ENCODE measurements around the gene LUC7L3. TPM values are rescaled to one million over a fixed set of nuclear protein-coding genes. Genes with fewer than 3 reads are reported as not detected.
"Not testable (repeated sequence)": the region's sequence is repeated elsewhere in the genome, so short reads cannot be mapped to it uniquely, and the experiment has no call there.

LUC7L3 gene
- total and polyA plus RNA-seq, 4 experiments from 2014 or later: 21.9 to 291 (median 167) TPM

DNA sequence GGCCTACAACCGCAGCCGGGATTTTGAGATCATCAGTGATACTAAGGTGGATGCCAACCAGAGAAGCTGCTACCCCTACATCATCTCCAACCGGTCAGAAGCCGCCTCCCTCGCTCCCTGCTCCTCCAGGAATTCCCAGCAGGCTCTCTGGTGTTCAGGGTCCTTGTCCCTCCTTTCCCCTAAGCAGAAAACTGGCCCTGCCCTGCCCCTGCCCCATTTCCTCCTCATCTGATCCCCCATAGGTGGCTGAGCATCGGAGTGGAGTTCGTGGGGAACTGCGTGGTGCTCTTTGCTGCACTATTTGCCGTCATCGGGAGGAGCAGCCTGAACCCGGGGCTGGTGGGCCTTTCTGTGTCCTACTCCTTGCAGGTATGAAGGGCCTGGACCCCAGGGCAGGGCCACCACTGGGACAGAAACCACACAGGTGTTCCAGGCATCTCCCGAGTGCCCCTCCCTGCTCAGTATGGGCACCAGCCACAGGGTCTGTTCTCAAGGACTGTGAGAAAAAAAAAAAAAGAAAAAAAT, 41.5 kb upstream of the LUC7L3 start:
- peaks cover 0 to 9% (median 6%) of the 10 kb centered on the region in 4 donors for H3K4me1 Mint-ChIP-seq
- H3K27ac Mint-ChIP-seq: no peak overlapping the region
- no peaks in the 10 kb centered on the region for H3K36me3 Mint-ChIP-seq
- peaks cover 7 to 13% of the 10 kb centered on the region in 2 donors for H3K27me3 Mint-ChIP-seq
- ChIA-PET POLR2A (ENCODE audit: partially characterized antibody) (no interaction called here), CTCF (ENCODE audit: partially characterized antibody) (no interaction called here)
- no peak for DNase-seq
- Histone ChIP-seq H3K27me3 (ENCODE audit: insufficient read depth, low read length) (no peaks in the 10 kb centered on the region), H3K4me3 (ENCODE audit: low read length in 2 of 2) (no peak overlapping the region), H3K27ac (ENCODE audit: low read depth, low read length) (no peak overlapping the region), H3K36me3 (ENCODE audit: insufficient read depth, low read length) (no peaks in the 10 kb centered on the region), H3K9me3 (ENCODE audit: control insufficient read depth in 1 of 2, low read length in 2 of 2) (no peaks in the 10 kb centered on the region), H3K4me1 (ENCODE audit: insufficient read depth, low read length) (no peaks in the 10 kb centered on the region)
- no peak overlapping the region for H3K4me3 Mint-ChIP-seq
- intact Hi-C loops (cut with micrococcal nuclease): no loop called here
- H3K9me3 Mint-ChIP-seq: peaks cover 0 to 2% (median 0%) of the 10 kb centered on the region in 8 donors

DNA sequence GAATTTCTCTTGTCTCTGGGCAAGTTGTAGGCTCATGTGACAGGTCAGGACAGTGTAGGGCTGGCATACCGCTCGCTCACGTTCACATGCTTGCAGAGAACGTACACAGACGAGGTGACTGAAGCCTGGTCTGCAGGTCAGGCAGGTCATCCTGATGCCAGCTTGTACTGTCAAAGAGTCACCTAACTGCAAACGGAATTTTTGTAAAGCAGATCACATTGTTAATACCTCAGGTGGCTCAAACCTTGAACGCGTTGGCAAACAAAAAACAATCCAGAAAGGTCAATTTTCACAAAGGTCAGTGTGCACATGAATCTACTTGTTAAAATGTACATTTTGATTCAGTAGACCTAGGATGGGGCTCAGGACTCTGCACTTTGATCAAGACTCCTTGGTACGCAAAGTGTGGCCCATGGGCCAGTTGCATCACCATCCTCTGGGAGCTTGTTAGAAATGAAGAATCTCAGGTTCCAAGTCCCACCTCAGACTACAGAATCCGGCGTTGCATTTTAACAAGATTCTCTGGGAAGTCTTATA, 40.3 kb upstream of the LUC7L3 start:
- Mint-ChIP-seq H3K9me3 (peaks cover 0 to 2% (median 0%) of the 10 kb centered on the region in 8 donors), H3K27me3 (peaks cover 7 to 13% of the 10 kb centered on the region in 2 donors), H3K4me1 (peaks cover 0 to 9% (median 6%) of the 10 kb centered on the region in 4 donors), H3K4me3 (no peak overlapping the region), H3K36me3 (no peaks in the 10 kb centered on the region), H3K27ac (no peak overlapping the region)
- no peaks in the 10 kb centered on the region for H3K27me3 ChIP-seq (ENCODE audit: insufficient read depth, low read length)
- H3K27ac ChIP-seq (ENCODE audit: low read depth, low read length): no peak overlapping the region
- H3K9me3 ChIP-seq (ENCODE audit: control insufficient read depth in 1 of 2, low read length in 2 of 2): no peaks in the 10 kb centered on the region
- no peaks in the 10 kb centered on the region for H3K4me1 ChIP-seq (ENCODE audit: insufficient read depth, low read length)
- POLR2A ChIA-PET (ENCODE audit: partially characterized antibody): no interaction called here
- no peaks in the 10 kb centered on the region for H3K36me3 ChIP-seq (ENCODE audit: insufficient read depth, low read length)
- CTCF ChIA-PET (ENCODE audit: partially characterized antibody): no interaction called here
- no peak for DNase-seq
- intact Hi-C loops (cut with micrococcal nuclease): no loop called here
- no peak overlapping the region for H3K4me3 ChIP-seq (ENCODE audit: low read length in 2 of 2)

DNA sequence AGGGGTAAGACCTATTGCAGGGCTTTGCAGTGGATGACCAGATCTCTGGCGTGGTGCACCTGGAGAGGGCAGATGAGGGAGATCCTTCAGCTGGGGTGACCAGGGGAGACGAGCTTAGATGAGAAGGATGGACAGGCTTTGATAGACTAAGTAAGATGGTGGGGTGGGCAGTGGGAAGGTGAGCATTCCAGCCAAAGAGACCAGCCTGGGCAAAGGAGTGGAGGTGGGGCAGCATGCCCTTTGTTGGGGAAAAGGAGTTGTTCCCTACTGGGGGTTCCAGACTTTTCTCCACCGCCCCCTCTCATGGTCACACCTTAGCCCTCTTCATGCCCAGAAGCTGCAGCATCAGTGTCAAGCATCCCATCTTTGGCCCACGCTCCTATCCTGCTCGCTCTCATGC, 39.3 kb upstream of the LUC7L3 start:
- peaks cover 0 to 2% (median 0%) of the 10 kb centered on the region in 8 donors for H3K9me3 Mint-ChIP-seq
- no peaks in the 10 kb centered on the region for H3K36me3 Mint-ChIP-seq
- peaks cover 7 to 13% of the 10 kb centered on the region in 2 donors for H3K27me3 Mint-ChIP-seq
- Histone ChIP-seq H3K27me3 (ENCODE audit: insufficient read depth, low read length) (no peaks in the 10 kb centered on the region), H3K9me3 (ENCODE audit: control insufficient read depth in 1 of 2, low read length in 2 of 2) (no peaks in the 10 kb centered on the region), H3K4me1 (ENCODE audit: insufficient read depth, low read length) (no peaks in the 10 kb centered on the region), H3K27ac (ENCODE audit: low read depth, low read length) (no peak overlapping the region), H3K36me3 (ENCODE audit: insufficient read depth, low read length) (no peaks in the 10 kb centered on the region), H3K4me3 (ENCODE audit: low read length in 2 of 2) (no peak overlapping the region)
- H3K27ac Mint-ChIP-seq: no peak overlapping the region
- no peak for DNase-seq
- H3K4me1 Mint-ChIP-seq: peaks cover 0 to 9% (median 6%) of the 10 kb centered on the region in 4 donors
- H3K4me3 Mint-ChIP-seq: no peak overlapping the region
- intact Hi-C loops (cut with micrococcal nuclease): no loop called here
- POLR2A ChIA-PET (ENCODE audit: partially characterized antibody): no interaction called here
- CTCF ChIA-PET (ENCODE audit: partially characterized antibody): no interaction called here

DNA sequence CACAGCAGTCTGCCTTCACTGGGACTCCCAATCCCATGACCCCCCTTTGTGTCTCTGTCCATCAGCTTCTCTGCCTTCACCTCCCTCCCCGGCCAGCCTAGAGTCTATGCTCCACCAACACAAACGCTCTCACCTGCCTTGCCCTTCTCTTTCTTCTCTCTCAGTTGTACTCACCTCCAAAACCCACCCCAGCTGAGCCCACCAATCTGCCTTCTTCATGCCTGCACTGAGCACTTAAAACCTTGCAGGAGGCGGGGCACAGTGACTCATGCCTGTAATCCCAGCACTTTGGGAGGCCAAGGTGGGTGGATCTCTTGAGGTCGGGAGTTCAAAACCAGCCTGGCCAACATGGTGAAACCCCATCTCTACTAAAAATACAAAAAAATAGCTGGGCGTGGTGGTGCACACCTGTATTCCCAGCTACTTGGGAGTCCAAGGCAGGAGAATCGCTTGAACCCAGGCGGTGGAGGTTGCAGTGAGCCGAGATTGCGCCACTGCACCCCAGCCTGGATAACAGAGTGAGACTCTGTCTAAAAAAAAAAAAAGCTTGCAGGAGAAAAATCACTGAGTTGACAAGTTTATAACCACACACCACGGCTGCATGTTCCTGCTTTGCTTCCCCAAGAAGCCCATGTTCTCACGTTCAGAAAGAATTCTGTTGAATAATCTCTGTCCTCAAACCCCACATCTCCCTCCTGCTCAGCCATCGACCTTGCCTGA, 38.7 kb upstream of the LUC7L3 start:
- H3K27me3 ChIP-seq (ENCODE audit: insufficient read depth, low read length); H3K9me3 Mint-ChIP-seq; H3K4me1 Mint-ChIP-seq; H3K27ac ChIP-seq (ENCODE audit: low read depth, low read length); H3K36me3 Mint-ChIP-seq; H3K4me3 Mint-ChIP-seq; H3K9me3 ChIP-seq (ENCODE audit: control insufficient read depth in 1 of 2, low read length in 2 of 2); intact Hi-C loops (cut with micrococcal nuclease); H3K27ac Mint-ChIP-seq; H3K4me3 ChIP-seq (ENCODE audit: low read length in 2 of 2); POLR2A ChIA-PET (ENCODE audit: partially characterized antibody); DNase-seq; H3K4me1 ChIP-seq (ENCODE audit: insufficient read depth, low read length); H3K36me3 ChIP-seq (ENCODE audit: insufficient read depth, low read length): not testable (repeated sequence)
- CTCF ChIA-PET (ENCODE audit: partially characterized antibody): interaction anchor here (1.0 kb wide), 1 partner anchor 29 kb away, joined by 3 read pairs; no protein-coding TSS in a partner anchor
- H3K27me3 Mint-ChIP-seq: peaks cover 7 to 13% of the 10 kb centered on the region in 2 donors

DNA sequence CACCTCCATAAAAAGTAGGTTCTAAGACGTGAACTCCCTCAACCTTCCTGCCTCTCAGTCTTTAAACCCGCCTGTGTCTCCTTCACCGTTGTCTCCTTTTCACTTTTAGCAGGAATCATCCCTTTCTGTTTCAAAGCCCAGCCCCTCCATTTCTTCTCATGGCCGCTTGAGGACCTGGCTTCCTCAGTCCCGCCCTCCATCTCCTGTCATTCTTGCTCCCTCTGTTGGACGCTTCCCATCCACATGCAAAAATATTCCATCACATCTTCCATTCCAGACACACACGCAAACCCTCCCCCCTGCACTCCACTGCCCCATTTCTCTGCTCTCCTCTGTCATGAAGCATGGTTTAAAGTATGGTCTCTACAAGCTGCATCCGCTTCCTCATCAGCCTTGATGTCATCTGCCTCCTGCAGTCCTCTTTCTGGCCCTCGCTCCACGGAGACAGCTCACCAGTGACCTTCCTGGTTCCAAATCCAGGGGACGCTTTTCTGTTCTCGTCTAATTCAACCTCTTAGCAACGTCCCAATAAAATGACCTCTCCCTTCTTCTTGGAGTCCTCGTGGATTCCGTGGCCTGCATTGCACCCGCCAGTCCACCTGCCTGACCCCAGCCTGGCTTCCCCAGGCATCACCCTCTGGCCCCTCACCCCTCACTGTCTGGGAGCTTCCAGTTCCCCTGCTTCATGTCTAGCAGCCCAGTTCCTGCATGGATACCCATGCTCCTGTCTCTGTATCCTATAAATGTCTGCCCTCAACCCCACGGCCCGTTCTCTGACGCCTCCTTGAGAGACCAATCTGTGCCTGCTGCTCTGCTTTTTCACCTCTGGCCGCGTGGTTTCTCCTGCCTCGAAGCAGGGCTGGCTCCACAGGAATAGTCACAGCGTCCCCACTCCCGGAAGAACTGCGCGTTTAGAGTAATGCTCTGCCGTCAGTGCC, 37.9 kb upstream of the LUC7L3 start:
- H3K27ac Mint-ChIP-seq: peak overlapping the region in 1 of 7 donors; percentile 61
- H3K4me1 ChIP-seq (ENCODE audit: insufficient read depth, low read length): no peaks in the 10 kb centered on the region
- peaks cover 0 to 2% (median 0%) of the 10 kb centered on the region in 8 donors for H3K9me3 Mint-ChIP-seq
- DNase-seq: no peak
- no peaks in the 10 kb centered on the region for H3K9me3 ChIP-seq (ENCODE audit: control insufficient read depth in 1 of 2, low read length in 2 of 2)
- H3K4me1 Mint-ChIP-seq: peaks cover 0 to 9% (median 6%) of the 10 kb centered on the region in 4 donors
- no peaks in the 10 kb centered on the region for H3K27me3 ChIP-seq (ENCODE audit: insufficient read depth, low read length)
- H3K4me3 Mint-ChIP-seq: peak overlapping the region in 1 of 8 donors; percentile 25
- POLR2A ChIA-PET (ENCODE audit: partially characterized antibody): no interaction called here
- no peak overlapping the region for H3K4me3 ChIP-seq (ENCODE audit: low read length in 2 of 2)
- CTCF ChIA-PET (ENCODE audit: partially characterized antibody): interaction anchor here (1.0 kb wide), 1 partner anchor 30 kb away, joined by 3 read pairs; no protein-coding TSS in a partner anchor
- peaks cover 7 to 13% of the 10 kb centered on the region in 2 donors for H3K27me3 Mint-ChIP-seq
- intact Hi-C loops (cut with micrococcal nuclease): no loop called here
- H3K27ac ChIP-seq (ENCODE audit: low read depth, low read length): no peak overlapping the region
- no peaks in the 10 kb centered on the region for H3K36me3 ChIP-seq (ENCODE audit: insufficient read depth, low read length)
- no peaks in the 10 kb centered on the region for H3K36me3 Mint-ChIP-seq

DNA sequence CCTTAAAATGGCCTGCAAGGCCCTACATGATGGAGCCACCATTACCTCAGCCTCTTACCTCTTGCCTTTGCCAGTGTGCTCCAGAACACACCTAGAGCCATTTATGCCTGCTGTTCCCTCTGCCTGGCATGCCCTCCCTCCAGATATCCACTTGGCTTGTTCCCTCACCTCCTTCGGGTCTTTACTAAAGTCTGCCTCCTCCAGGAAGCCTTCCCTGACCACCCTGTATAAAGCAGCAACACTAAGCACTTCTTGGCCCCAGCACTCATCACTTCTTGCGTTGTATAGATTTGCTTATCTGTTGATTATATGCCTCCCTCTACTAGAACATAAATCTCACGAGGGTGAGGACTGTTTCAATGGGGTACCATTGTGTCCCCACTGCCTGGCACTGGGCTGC, 37.0 kb upstream of the LUC7L3 start:
- Histone ChIP-seq H3K4me3 (ENCODE audit: low read length in 2 of 2) (no peak overlapping the region), H3K36me3 (ENCODE audit: insufficient read depth, low read length) (no peaks in the 10 kb centered on the region), H3K27me3 (ENCODE audit: insufficient read depth, low read length) (no peaks in the 10 kb centered on the region), H3K4me1 (ENCODE audit: insufficient read depth, low read length) (no peaks in the 10 kb centered on the region), H3K27ac (ENCODE audit: low read depth, low read length) (no peak overlapping the region), H3K9me3 (ENCODE audit: control insufficient read depth in 1 of 2, low read length in 2 of 2) (no peaks in the 10 kb centered on the region)
- intact Hi-C loops (cut with micrococcal nuclease): no loop called here
- ChIA-PET POLR2A (ENCODE audit: partially characterized antibody) (no interaction called here), CTCF (ENCODE audit: partially characterized antibody) (no interaction called here)
- no peak for DNase-seq
- Mint-ChIP-seq H3K27me3 (peaks cover 7 to 13% of the 10 kb centered on the region in 2 donors), H3K36me3 (no peaks in the 10 kb centered on the region), H3K4me3 (no peak overlapping the region), H3K27ac (no peak overlapping the region), H3K4me1 (peaks cover 0 to 9% (median 6%) of the 10 kb centered on the region in 4 donors), H3K9me3 (peaks cover 0 to 2% (median 0%) of the 10 kb centered on the region in 8 donors)

DNA sequence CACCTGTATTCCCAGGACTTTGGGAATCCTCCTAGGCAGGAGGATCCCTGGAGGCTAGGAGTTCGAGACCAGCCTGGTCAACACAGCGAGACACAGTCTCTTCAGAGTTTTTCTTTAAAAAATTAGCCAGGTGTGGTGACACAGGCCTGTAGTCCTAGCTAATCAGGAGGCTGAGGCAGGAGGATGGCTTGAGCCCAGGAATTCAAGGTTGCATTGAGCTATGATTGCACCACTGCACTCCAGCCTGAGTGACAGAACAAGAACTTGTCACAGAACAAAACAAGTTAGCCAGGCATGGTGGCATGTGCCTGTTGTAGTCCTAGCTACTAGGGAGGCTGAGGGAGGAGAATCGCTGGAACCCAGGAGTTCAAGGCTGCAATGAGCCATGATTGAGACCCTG, 36.5 kb upstream of the LUC7L3 start:
- POLR2A ChIA-PET (ENCODE audit: partially characterized antibody): no interaction called here
- no peaks in the 10 kb centered on the region for H3K4me1 ChIP-seq (ENCODE audit: insufficient read depth, low read length)
- CTCF ChIA-PET (ENCODE audit: partially characterized antibody): no interaction called here
- no peak overlapping the region for H3K4me3 Mint-ChIP-seq
- no peaks in the 10 kb centered on the region for H3K36me3 ChIP-seq (ENCODE audit: insufficient read depth, low read length)
- peaks cover 7 to 13% of the 10 kb centered on the region in 2 donors for H3K27me3 Mint-ChIP-seq
- DNase-seq: no peak
- intact Hi-C loops (cut with micrococcal nuclease): no loop called here
- peaks cover 0 to 2% (median 0%) of the 10 kb centered on the region in 8 donors for H3K9me3 Mint-ChIP-seq
- H3K27ac Mint-ChIP-seq: no peak overlapping the region
- H3K27ac ChIP-seq (ENCODE audit: low read depth, low read length): no peak overlapping the region
- no peaks in the 10 kb centered on the region for H3K36me3 Mint-ChIP-seq
- peaks cover 0 to 9% (median 6%) of the 10 kb centered on the region in 4 donors for H3K4me1 Mint-ChIP-seq
- H3K9me3 ChIP-seq (ENCODE audit: control insufficient read depth in 1 of 2, low read length in 2 of 2): no peaks in the 10 kb centered on the region
- no peak overlapping the region for H3K4me3 ChIP-seq (ENCODE audit: low read length in 2 of 2)
- H3K27me3 ChIP-seq (ENCODE audit: insufficient read depth, low read length): no peaks in the 10 kb centered on the region

All from CD4-positive, alpha-beta memory T cell (primary cell).